ENCODE measurements around the gene COLEC12.

Gene COLEC12

GRCh38 chr18:500632-501405 lies at the start of gene COLEC12:
COLEC12 (minus strand) TSS chr18:500701; CDS start chr18:500514, 187 bp downstream.
- DNase-seq = no peak

- DNase-seq = no peak
Measured at GRCh38 chr18:549967-550366, 49.5 kb upstream of the COLEC12 start.

GRCh38 chr18:543447-544078 lies 43.1 kb upstream of the COLEC12 start:
- DNase-seq = no peak

GRCh38 chr18:533995-534601 lies 33.6 kb upstream of the COLEC12 start:
- no peak for DNase-seq

- DNase-seq = no peak
Measured at GRCh38 chr18:532632-533031, 32.1 kb upstream of the COLEC12 start.

- no peak for DNase-seq
Measured at GRCh38 chr18:532018-532417, 31.5 kb upstream of the COLEC12 start.

GRCh38 chr18:527146-527545 lies 26.6 kb upstream of the COLEC12 start:
- DNase-seq = no peak

GRCh38 chr18:526681-527080 lies 26.2 kb upstream of the COLEC12 start:
- no peak for DNase-seq

- DNase-seq = no peak
Measured at GRCh38 chr18:525036-525797, 24.7 kb upstream of the COLEC12 start.

- DNase-seq = no peak
Measured at GRCh38 chr18:524466-524865, 24.0 kb upstream of the COLEC12 start.

- DNase-seq = no peak
Measured at GRCh38 chr18:523561-523960, 23.1 kb upstream of the COLEC12 start.

GRCh38 chr18:519019-519879 lies 18.7 kb upstream of the COLEC12 start:
- peak; percentile 9 for DNase-seq

GRCh38 chr18:518081-518480 lies 17.6 kb upstream of the COLEC12 start:
- DNase-seq = no peak

GRCh38 chr18:515838-516237 lies 15.3 kb upstream of the COLEC12 start:
- no peak for DNase-seq

- no peak for DNase-seq
Measured at GRCh38 chr18:515156-515815, 14.8 kb upstream of the COLEC12 start.

GRCh38 chr18:513826-514530 lies 13.5 kb upstream of the COLEC12 start:
- DNase-seq = no peak

GRCh38 chr18:512957-513356 lies 12.5 kb upstream of the COLEC12 start:
- no peak for DNase-seq

- no peak for DNase-seq
Measured at GRCh38 chr18:508835-509234, 8.3 kb upstream of the COLEC12 start.

- no peak for DNase-seq
Measured at GRCh38 chr18:507636-508035, 7.1 kb upstream of the COLEC12 start.

GRCh38 chr18:506801-507200 lies 6.3 kb upstream of the COLEC12 start:
- DNase-seq = no peak

GRCh38 chr18:506264-506663 lies 5.8 kb upstream of the COLEC12 start:
- no peak for DNase-seq
